Activated gamma-delta T cell (primary cell): ENCODE measurements around the gene RIOX2.
A peak's percentile ranks its signal among the peaks of the same experiment; 100 is the strongest.
"Not testable (repeated sequence)": the region's sequence is repeated elsewhere in the genome, so short reads cannot be mapped to it uniquely, and the experiment has no call there.

ENCODE experiments used
- DNase-seq: peaks from one replicate; lab custom pipeline; 2025; lab: John Stamatoyannopoulos, UW
- total RNA-seq, 2 donors: gene quantifications; one replicate each; lab custom pipeline; 2026; lab: John Stamatoyannopoulos, UW

RIOX2 gene
- 34.0 to 50.1 reads per million in 2 donors for total RNA-seq

DNA sequence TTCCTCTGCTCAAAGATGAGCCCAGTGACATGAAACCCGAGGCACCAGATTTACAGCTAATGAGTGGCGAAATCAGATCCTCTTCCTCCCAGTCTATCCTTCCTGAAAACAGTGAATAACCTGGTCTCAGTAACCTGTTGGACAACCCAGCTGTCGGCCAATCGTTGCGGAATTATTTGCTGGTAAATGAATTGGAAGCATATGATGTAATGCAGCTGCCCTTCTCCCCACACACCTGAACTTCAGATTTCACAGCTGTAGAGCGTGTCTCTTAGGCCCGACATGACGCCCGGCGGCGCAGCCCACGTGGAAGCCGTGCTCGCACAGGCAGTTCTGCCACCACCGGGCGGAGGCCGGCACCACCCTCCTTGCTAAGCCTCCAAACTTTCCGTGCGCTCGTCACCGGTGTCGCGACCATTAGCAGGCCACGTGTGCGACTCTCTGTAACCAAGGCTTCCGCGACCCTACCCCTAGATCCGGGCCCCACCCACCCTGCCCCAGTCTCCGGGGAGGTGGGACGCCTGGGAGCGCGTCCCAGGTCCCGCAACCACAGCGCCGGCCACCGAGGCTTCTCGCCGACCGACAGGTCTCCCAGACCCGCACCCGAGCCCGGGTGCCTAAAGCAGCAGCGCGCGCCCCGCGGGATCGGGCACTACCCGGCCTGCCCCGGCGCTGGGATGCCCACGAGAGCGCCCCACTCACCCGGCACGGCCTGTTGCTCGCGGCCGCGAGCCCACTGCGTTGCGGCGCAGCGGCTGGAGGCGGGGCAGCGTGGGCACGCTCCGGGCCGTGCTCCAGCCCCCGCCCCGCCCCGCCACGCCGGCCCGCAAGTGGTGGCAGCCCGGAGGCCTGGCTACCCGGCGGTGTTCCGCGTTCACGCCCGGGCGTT lies at the start of gene RIOX2:
TSS of gene RIOX2 (minus strand) at position 753 of the 889 bp plus-strand sequence. CDS start 4,838 bp downstream, outside the sequence.
- peak; percentile 49 for DNase-seq

DNA sequence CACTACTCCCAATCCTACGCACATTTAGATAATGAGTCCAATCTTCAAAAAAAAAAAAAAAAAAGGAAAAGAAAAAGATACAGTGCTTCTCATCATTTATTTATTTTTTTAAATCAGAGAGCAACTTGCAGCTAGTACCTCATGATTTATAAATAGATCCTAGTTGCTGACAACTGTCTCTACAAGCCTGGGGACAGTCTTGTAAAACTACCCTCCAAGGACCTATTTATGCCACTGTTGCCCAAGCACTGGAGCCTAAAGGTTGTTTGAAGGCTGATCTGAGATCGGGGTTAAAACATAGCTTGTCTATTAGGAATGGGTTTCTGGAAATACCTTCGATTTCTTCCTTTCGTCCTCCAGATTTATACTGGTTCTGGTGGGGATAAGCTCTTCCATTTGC lies 48.2 kb upstream of the RIOX2 start:
- DNase-seq: no peak

- DNase-seq: no peak
Observed at GRCh38 chr3:98018301-98018700, 46.1 kb upstream of the RIOX2 start.

GRCh38 chr3:98014268-98014585 lies 42.0 kb upstream of the RIOX2 start:
- no peak for DNase-seq

- DNase-seq: no peak
Observed at GRCh38 chr3:98013411-98014267, 41.4 kb upstream of the RIOX2 start.

DNA sequence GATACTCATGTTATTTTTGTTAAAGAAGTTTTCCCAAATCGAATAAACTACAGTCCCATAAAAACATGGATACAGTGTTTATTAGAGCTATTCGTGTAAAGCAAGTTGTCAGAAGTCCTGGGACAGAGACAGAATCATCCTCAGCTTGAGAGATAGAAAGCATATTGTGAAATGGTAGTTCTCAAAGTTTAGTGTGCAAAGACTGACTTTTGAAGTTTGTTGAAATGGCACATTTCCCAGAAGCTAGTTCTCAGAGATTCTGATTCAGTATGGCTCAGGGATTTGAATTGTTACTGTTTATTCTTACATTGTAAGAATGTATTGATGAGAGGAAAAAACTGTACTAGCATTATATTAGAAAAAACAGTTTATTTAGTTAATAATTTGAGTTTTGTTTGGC lies 40.7 kb upstream of the RIOX2 start:
- no peak for DNase-seq

DNA sequence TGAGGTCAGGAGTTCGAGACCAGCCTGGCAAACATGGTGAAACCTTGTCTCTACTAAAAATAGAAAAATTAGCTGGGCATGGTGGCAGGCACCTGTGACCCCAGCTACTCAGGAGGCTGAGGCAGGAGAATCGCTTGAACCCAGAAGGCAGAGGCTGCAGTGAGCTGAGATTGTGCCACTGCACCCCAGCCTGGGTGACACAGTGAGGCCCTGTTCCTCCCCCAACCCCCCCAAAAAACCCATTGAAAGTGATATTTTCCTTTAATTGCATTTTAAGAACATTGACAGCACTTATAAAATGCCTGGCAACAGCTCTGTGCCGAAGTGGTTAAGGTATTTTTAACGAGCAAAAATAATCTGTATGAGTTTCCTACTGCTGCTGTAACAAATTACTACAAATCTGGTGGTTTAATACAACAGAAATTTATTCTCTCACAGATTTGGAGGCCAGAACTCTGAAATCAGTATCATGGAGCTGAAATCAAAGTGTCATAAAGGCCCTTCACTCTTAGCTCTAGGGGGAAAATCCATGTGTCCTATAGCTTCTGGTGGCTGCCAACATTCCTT lies 38.7 kb upstream of the RIOX2 start:
- DNase-seq: not testable (repeated sequence)

DNA sequence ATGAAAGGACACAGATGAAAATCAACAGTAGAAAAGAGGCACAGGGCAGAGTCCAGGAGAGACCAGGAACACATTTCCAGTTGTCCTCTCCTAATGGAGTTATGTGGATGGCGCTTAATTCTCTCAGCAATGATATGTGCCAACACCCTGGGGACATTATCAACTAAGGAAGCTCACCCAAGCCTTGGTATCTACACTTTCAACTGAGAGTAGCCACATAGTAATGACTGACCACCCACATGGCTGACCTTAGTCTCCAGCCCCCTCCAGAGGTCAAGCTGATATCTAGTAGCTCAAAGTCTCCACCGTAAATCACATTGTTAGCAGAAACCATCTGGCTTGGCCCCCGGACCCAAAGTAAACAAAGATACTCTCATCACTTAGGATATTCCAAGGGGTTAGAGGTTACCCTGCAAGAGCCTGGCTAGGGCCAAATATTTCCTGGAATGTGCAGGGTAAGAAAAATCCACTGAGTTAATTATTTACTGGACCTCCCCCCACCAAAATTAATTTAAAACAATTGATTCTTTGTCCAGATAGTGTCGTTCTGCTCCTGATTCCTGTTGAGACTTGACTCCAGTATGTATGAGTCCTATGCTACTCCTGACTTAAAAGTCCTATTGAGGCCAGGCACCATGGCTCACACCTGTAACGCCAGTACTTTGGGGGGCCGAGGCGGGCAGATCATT lies 38.1 kb upstream of the RIOX2 start:
- DNase-seq: no peak

- no peak for DNase-seq
Observed at GRCh38 chr3:98008855-98009254, 36.6 kb upstream of the RIOX2 start.

GRCh38 chr3:98005438-98005837 lies 33.2 kb upstream of the RIOX2 start:
- no peak for DNase-seq

DNA sequence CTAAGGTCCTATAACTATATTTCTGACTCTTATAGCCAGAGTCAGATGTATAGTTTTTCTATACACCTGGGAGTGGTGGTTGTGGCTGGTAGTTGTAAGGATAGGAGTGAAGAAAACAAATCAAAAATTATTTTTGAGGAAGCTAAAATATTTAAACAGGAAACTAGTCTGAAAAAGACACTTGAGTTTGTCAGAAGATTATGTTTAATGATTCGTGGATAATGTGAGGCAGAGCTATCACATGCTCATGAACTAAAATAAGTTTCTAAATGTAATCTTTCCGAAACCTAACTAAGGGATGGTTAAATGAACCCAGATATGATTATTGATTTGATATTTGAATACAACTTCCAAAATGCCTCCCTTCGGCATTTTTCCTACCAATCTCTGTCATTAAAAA lies 32.5 kb upstream of the RIOX2 start:
- no peak for DNase-seq

GRCh38 chr3:98003306-98003969 lies 31.2 kb upstream of the RIOX2 start:
- no peak for DNase-seq

DNA sequence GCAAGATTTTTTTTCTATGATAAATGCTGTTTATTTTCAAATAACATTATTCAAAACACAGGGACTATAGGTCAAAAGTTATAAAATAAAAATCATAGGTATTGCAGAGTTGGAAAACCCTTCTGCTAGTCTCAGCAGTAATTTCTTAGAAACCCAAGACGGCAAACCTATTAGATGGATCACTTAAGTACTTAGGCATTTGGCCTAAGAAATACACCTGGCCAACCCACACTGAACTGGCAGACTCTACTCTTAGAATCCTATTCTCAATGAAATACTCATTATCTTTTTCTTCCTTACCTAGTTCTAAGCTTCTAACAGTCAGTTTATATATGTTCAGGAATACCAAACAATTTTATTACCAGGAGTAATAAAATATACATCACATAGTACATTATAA lies 30.5 kb upstream of the RIOX2 start:
- no peak for DNase-seq

DNA sequence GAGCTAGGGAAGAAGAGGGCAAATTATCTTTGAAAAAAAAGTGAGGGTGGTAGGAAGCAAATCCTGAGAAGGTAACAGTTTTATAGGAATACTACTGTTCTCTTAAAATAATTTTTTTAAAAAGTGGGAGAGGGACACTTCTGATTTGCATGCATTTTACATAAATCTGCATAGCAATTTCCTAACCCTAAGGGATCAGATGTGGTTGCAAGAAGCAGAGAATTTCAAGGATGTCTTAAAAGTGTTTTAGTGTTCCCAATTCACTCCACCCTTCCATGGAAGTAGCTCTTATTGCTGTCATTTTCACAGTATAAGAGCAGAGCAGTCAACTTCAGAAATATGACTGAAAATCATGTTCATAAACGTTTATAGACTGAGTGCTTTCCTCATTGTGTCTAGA lies 27.8 kb upstream of the RIOX2 start:
- DNase-seq: no peak

DNA sequence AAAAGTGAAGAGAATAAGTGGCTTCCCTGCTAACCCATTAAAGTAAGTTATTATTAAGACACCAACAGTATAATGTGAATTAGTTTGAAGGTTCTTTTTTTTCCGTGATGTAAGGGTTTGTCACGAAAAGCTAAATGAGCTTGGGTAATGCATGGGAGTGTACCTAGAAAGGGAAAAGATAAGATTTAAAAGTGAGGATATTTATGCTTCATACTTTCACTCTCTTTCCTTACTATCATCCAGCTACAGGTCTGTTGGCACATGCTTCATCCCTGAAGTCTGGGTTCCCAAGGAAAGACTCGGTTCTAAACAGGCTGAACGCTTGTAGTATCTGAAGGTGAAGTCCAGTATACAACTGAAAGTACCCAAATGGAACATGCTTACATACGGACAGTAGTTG lies 26.9 kb upstream of the RIOX2 start:
- DNase-seq: no peak

GRCh38 chr3:97996988-97997387 lies 24.8 kb upstream of the RIOX2 start:
- DNase-seq: no peak

DNA sequence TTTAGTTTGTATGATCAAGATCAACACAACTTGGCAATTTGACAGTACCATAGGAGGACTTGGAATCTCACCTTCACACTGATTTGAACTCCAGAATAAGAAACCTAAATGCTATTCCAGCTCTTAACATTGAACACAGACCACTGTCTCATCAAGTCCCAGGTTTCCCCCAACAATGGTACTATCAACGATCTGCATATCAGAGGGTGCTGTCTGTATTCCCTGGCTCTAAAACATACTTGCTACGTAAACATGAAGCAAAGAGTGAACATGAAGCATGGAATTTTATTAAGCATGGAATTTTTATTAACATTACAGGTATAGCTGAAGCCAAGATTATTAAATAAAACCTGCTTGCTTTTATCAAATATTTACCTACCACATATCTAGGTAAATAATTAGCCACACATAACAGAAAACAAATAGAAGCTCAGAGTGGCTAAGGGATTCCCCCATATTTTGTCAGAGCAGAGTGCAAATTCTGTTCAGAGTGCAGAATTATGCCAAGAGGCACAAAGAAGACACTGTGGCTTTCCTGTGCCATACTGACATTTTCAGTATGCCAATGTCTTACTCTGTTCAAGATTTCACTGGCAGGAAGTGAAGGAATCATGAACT lies 22.2 kb upstream of the RIOX2 start:
- no peak for DNase-seq

GRCh38 chr3:97993526-97993925 lies 21.3 kb upstream of the RIOX2 start:
- DNase-seq: no peak

- DNase-seq: no peak
Observed at GRCh38 chr3:97992547-97993173, 20.4 kb upstream of the RIOX2 start.

DNA sequence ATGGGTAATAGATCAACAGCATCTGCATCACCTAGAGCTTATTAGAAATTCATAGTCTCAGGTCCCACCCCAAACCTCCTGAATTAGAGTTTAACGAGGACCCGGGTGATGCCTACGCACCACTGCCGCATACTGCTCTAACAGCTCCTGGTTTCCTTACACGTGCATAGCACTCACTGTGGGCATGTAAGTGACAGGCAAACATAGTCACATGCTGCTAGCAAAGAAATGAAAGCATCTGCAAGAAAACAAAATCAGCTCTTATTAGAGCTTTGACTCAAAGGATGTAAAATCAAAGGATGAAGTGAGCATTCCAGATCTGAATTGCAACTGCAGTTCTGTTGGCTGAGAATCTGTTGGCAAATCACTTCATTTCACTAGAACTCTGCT lies 19.1 kb upstream of the RIOX2 start:
- no peak for DNase-seq
